Neural progenitor cell (in vitro differentiated cells): ENCODE data around the gene SLC2A13. TPM values are rescaled to one million over a fixed set of nuclear protein-coding genes. Genes with fewer than 3 reads are reported as not detected.

ENCODE experiments used
- DNase-seq: peaks from one replicate; pipeline ENCODE4 v3.0.0-alpha.2; 2016; ENCODE audit warnings: low spot score
- H2AFZ ChIP-seq: fragments of 200-600 bp; sonication (generic); replicated peaks from 2 replicates; pipeline ENCODE4 v1.6.1; 2016; ENCODE audit warnings: antibody characterized with exemption
- H3F3A ChIP-seq: fragments of 200-600 bp; sonication (generic); 2 replicates; pipeline ENCODE4 v1.6.1; 2016; ENCODE audit warnings: antibody characterized with exemption, low read depth
- H3K27ac ChIP-seq: fragments of 200-600 bp; sonication (generic); 2 replicates; pipeline ENCODE4 v1.5.1; 2016; ENCODE audit warnings: mild to moderate bottlenecking
- H3K27me3 ChIP-seq: fragments of 200-600 bp; sonication (generic); 2 replicates; pipeline ENCODE4 v1.6.1; 2016; ENCODE audit warnings: mild to moderate bottlenecking, moderate library complexity
- H3K36me3 ChIP-seq: fragments of 200-600 bp; sonication (generic); 2 replicates; pipeline ENCODE4 v1.5.1; 2016
- H3K4me1 ChIP-seq: fragments of 200-600 bp; sonication (generic); 2 replicates; pipeline ENCODE4 v1.6.1; 2016; ENCODE audit warnings: mixed run types
- H3K4me2 ChIP-seq: fragments of 200-600 bp; sonication (generic); 2 replicates; pipeline ENCODE4 v1.6.1; 2016
- H3K4me3 ChIP-seq: fragments of 200-600 bp; sonication (generic); 2 replicates; pipeline ENCODE4 v1.5.1; 2016
- H3K79me2 ChIP-seq: fragments of 200-600 bp; sonication (generic); 2 replicates; pipeline ENCODE4 v1.6.1; 2016; ENCODE audit warnings: low read depth
- H3K9ac ChIP-seq: fragments of 200-600 bp; sonication (generic); 2 replicates; pipeline ENCODE4 v1.6.1; 2016
- H3K9me3 ChIP-seq: fragments of 200-600 bp; sonication (generic); 2 replicates; pipeline ENCODE4 v1.5.1; 2016; ENCODE audit warnings: low read depth
- H4K20me1 ChIP-seq: fragments of 200-600 bp; sonication (generic); 2 replicates; pipeline ENCODE4 v1.6.1; 2016; ENCODE audit warnings: low read depth
- H3K27ac Mint-ChIP-seq: 3 replicates; pipeline ENCODE4 v1.8.0; 2021; ENCODE audit warnings: mixed read lengths
- H3K27me3 Mint-ChIP-seq: 2 replicates; pipeline ENCODE4 v1.8.0; 2022; ENCODE audit warnings: low read depth, mild to moderate bottlenecking, inconsistent platforms, moderate library complexity, mixed read lengths; ENCODE audit not compliant: insufficient read depth
- H3K36me3 Mint-ChIP-seq: 3 replicates; pipeline ENCODE4 v1.8.0; 2021; ENCODE audit warnings: mixed read lengths
- H3K4me1 Mint-ChIP-seq: 3 replicates; pipeline ENCODE4 v1.8.0; 2021; ENCODE audit warnings: mixed read lengths
- H3K4me3 Mint-ChIP-seq: 3 replicates; pipeline ENCODE4 v1.8.0; 2021; ENCODE audit warnings: mild to moderate bottlenecking, moderate library complexity, mixed read lengths
- H3K9me3 Mint-ChIP-seq: 3 replicates; pipeline ENCODE4 v1.8.0; 2020; ENCODE audit warnings: mixed read lengths
- EZH2 ChIP-seq: fragments of 200-600 bp; sonication (generic); IDR thresholded peaks from 2 replicates; pipeline ENCODE4 v1.6.1; 2017; ENCODE audit warnings: antibody characterized with exemption, mild to moderate bottlenecking, moderate library complexity
- EZH2phosphoT487 ChIP-seq: fragments of 200-600 bp; sonication (generic); IDR thresholded peaks from 2 replicates; pipeline ENCODE4 v1.6.1; 2017; ENCODE audit warnings: antibody characterized with exemption
- total RNA-seq: library from RNA; depleted of rRNA; stranded (reverse); fragments of >200 nt; gene quantifications from 2 replicates; pipeline ENCODE4 v1.2.3, GENCODE V29; 2015; ENCODE audit warnings: low replicate concordance
- TF ChIP-seq, protein P1 (sequence below): fragments of 200-600 bp; sonication (generic); IDR thresholded peaks from 2 replicates; pipeline ENCODE4 v1.5.1; 2017; ENCODE audit warnings: antibody characterized with exemption, mild to moderate bottlenecking

The SLC2A13 gene
- total RNA-seq, 1 donor from 2014 or later: 11.1 TPM

DNA sequence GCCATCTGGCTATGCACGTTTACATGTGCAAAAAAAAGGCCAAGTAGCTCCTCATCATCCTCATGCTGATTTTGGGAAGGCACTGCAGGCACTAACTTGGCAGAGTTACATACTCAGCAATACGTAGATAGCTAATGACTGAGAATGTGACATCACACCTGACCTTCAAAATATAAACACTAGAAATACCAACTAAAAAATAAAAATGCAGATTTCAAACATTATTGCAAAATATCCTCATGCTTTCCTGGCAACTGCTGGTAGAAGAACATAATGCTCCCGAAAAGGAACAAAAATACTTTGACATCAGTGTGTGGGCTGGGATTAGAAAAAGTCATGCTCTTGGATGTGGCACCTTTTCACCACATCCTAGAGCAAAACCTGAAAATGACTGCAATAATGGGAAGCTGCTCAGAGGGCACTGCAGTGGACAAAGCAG is 333.0 kb downstream of the SLC2A13 start:
- Mint-ChIP-seq H3K4me3 (no peak overlapping the region), H3K27me3 (peaks cover 2% of the 10 kb centered on the region), H3K27ac (no peak overlapping the region), H3K36me3 (no peaks in the 10 kb centered on the region), H3K9me3 (no peaks in the 10 kb centered on the region), H3K4me1 (no peaks in the 10 kb centered on the region)
- H3K4me2 ChIP-seq: no peak overlapping the region
- no peaks in the 10 kb centered on the region for H3K4me1 ChIP-seq
- H3K9me3 ChIP-seq: no peaks in the 10 kb centered on the region
- no peak overlapping the region for H3K27ac ChIP-seq
- no peak overlapping the region for H3K9ac ChIP-seq
- TF ChIP-seq EZH2 (no peak), EZH2phosphoT487 (no peak)
- TF ChIP-seq, protein P1, sequence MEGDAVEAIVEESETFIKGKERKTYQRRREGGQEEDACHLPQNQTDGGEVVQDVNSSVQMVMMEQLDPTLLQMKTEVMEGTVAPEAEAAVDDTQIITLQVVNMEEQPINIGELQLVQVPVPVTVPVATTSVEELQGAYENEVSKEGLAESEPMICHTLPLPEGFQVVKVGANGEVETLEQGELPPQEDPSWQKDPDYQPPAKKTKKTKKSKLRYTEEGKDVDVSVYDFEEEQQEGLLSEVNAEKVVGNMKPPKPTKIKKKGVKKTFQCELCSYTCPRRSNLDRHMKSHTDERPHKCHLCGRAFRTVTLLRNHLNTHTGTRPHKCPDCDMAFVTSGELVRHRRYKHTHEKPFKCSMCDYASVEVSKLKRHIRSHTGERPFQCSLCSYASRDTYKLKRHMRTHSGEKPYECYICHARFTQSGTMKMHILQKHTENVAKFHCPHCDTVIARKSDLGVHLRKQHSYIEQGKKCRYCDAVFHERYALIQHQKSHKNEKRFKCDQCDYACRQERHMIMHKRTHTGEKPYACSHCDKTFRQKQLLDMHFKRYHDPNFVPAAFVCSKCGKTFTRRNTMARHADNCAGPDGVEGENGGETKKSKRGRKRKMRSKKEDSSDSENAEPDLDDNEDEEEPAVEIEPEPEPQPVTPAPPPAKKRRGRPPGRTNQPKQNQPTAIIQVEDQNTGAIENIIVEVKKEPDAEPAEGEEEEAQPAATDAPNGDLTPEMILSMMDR: no peak
- H3K36me3 ChIP-seq: no peaks in the 10 kb centered on the region
- no peak overlapping the region for H3K4me3 ChIP-seq
- no peaks in the 10 kb centered on the region for H3K79me2 ChIP-seq
- H4K20me1 ChIP-seq: no peaks in the 10 kb centered on the region
- no peaks in the 10 kb centered on the region for H3F3A ChIP-seq
- H3K27me3 ChIP-seq: no peaks in the 10 kb centered on the region
- H2AFZ ChIP-seq: no peak overlapping the region
- DNase-seq: no peak

DNA sequence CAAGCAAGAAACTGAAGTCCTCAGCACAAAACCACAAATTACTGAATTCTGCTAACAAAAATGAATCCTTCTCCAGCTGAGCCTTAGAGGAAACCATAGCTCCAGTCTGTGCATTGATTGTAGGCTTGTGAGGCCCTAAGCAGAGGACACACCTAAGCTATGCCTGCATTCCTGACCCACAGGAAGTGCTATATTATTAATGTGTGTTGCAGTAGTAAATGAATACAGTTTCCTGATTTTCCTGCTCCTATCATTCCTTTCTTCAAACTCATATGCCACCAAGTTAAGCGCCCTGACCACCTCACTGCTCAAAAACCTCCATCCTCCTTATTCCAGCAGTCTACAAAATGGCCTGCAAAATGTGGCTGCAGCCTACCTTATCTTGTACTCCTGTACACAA is 334.4 kb downstream of the SLC2A13 start:
- H3K4me3 Mint-ChIP-seq: no peak overlapping the region

DNA sequence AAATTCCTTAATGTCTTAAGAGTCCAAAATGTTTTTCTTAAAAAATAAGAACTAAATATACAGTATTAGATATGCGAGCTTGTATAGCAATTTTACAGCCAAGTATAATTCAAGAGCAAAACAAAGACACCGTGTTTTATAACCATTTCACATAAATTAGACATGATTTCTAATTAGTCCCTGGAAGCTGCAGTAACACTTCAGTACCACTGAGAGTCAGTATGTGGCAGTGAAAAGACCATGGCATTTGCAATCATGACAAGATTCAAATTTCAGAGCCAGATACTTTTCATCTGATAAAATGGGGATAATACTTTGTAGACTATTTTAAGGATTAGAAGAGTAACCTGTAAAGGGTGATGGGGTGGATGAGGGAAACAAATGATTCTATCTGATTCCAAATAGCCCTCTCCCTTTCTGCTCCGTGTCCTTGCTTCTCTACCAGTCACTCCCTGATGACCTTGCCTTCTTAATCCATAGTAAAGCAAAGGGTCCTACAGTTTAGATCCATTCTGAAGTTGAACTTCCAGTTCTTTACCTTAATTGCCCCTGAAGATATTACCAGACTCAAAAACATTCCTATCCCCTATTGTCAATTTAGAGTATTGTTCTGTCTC is 340.8 kb downstream of the SLC2A13 start:
- peak; percentile 52 for DNase-seq
- H3K36me3 ChIP-seq: no peaks in the 10 kb centered on the region
- H2AFZ ChIP-seq: no peak overlapping the region
- H4K20me1 ChIP-seq: no peaks in the 10 kb centered on the region
- H3K9me3 Mint-ChIP-seq: no peaks in the 10 kb centered on the region
- TF ChIP-seq EZH2phosphoT487: no peak
- TF ChIP-seq, protein P1: peak; percentile 86
- no peak for TF ChIP-seq EZH2
- H3F3A ChIP-seq: no peaks in the 10 kb centered on the region
- no peak overlapping the region for H3K4me2 ChIP-seq
- H3K4me3 ChIP-seq: no peak overlapping the region
- H3K36me3 Mint-ChIP-seq: peaks cover 1% of the 10 kb centered on the region
- no peaks in the 10 kb centered on the region for H3K9me3 ChIP-seq
- no peak overlapping the region for H3K27ac Mint-ChIP-seq
- no peaks in the 10 kb centered on the region for H3K4me1 Mint-ChIP-seq
- H3K9ac ChIP-seq: no peak overlapping the region
- no peaks in the 10 kb centered on the region for H3K27me3 ChIP-seq
- H3K4me1 ChIP-seq: no peaks in the 10 kb centered on the region
- no peaks in the 10 kb centered on the region for H3K79me2 ChIP-seq
- H3K4me3 Mint-ChIP-seq: no peak overlapping the region
- no peaks in the 10 kb centered on the region for H3K27me3 Mint-ChIP-seq
- no peak overlapping the region for H3K27ac ChIP-seq

More for the DNA sequence above, 334.4 kb downstream of the SLC2A13 start:
- H3K4me1 Mint-ChIP-seq: no peaks in the 10 kb centered on the region
- Histone ChIP-seq H4K20me1 (no peaks in the 10 kb centered on the region), H3F3A (no peaks in the 10 kb centered on the region), H3K27ac (no peak overlapping the region), H3K79me2 (no peaks in the 10 kb centered on the region), H3K4me3 (no peak overlapping the region), H3K4me2 (no peak overlapping the region), H3K36me3 (no peaks in the 10 kb centered on the region), H3K27me3 (no peaks in the 10 kb centered on the region), H3K9ac (no peak overlapping the region), H2AFZ (no peak overlapping the region), H3K4me1 (no peaks in the 10 kb centered on the region), H3K9me3 (no peaks in the 10 kb centered on the region)
- H3K27ac Mint-ChIP-seq: no peak overlapping the region
- DNase-seq: no peak
- H3K27me3 Mint-ChIP-seq: peaks cover 2% of the 10 kb centered on the region
- H3K9me3 Mint-ChIP-seq: no peaks in the 10 kb centered on the region
- TF ChIP-seq EZH2 (no peak), EZH2phosphoT487 (no peak)
- TF ChIP-seq, protein P1: no peak
- peaks cover 1% of the 10 kb centered on the region for H3K36me3 Mint-ChIP-seq
